ENCODE results near the gene UBE2J2.

DNA sequence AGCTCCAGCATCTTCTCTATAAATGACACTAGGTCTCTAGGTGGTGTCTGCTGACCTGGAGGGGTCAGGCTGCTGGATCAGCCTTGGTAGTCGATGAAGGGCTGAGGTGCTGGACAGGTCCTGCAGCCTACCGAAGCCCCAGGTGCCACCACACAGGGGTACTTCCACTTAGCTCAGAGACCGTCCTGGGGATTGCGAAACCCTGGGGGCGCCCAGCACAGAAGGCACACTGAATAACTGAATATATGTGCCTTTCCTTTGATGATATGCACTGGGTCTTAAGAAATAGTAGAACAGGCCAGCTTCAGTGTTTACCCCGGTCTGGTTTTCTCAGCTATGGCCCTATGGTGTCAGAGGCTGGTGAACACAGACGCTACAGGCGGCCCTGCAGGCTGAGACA, 10.9 kb downstream of the UBE2J2 start:
- TF ChIP-seq, protein P1, sequence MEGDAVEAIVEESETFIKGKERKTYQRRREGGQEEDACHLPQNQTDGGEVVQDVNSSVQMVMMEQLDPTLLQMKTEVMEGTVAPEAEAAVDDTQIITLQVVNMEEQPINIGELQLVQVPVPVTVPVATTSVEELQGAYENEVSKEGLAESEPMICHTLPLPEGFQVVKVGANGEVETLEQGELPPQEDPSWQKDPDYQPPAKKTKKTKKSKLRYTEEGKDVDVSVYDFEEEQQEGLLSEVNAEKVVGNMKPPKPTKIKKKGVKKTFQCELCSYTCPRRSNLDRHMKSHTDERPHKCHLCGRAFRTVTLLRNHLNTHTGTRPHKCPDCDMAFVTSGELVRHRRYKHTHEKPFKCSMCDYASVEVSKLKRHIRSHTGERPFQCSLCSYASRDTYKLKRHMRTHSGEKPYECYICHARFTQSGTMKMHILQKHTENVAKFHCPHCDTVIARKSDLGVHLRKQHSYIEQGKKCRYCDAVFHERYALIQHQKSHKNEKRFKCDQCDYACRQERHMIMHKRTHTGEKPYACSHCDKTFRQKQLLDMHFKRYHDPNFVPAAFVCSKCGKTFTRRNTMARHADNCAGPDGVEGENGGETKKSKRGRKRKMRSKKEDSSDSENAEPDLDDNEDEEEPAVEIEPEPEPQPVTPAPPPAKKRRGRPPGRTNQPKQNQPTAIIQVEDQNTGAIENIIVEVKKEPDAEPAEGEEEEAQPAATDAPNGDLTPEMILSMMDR (IDR thresholded peaks at IDR 0.05; ENCODE audit: low read depth, low read length): no peak
- no peak for TF ChIP-seq EZH2phosphoT487 (IDR thresholded peaks at IDR 0.05; ENCODE audit: low read depth)

Measured in OCI-LY3 (cell line).